Measurements from ENCODE around the gene ZDHHC14.

DNA sequence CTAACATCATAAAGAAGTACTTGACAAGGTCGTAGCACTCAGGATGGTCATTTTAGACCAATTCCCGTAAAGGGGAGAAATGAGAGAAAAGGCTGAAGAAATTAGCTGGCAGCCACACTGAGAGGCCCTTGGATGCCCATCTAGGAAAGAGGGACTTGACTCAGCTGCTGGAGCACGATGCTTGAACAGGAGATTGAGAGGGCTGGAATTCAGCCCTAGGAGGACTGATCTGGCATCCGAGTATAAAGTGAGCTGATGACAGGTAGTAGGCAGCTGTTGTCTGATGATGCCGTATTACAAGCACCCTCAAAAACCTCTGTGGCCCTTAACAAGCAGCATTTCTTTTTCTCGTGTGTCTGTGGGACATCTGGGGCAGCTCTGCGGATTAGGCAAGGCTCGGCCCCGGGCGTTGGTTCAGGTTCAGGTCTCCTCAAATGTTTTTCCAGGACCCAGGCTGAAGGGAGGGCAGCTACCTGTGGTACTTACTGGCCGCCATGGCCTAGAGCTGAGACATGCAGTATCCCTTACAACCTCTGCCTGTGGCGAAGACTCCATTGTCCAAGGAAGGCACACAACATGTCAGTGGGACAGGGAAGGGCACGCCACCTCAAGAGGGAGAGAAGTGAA, 222.4 kb downstream of the ZDHHC14 start:
- TF ChIP-seq POLR2AphosphoS5 (IDR thresholded peaks at IDR 0.05) = no peak
- TF ChIP-seq, protein P1, sequence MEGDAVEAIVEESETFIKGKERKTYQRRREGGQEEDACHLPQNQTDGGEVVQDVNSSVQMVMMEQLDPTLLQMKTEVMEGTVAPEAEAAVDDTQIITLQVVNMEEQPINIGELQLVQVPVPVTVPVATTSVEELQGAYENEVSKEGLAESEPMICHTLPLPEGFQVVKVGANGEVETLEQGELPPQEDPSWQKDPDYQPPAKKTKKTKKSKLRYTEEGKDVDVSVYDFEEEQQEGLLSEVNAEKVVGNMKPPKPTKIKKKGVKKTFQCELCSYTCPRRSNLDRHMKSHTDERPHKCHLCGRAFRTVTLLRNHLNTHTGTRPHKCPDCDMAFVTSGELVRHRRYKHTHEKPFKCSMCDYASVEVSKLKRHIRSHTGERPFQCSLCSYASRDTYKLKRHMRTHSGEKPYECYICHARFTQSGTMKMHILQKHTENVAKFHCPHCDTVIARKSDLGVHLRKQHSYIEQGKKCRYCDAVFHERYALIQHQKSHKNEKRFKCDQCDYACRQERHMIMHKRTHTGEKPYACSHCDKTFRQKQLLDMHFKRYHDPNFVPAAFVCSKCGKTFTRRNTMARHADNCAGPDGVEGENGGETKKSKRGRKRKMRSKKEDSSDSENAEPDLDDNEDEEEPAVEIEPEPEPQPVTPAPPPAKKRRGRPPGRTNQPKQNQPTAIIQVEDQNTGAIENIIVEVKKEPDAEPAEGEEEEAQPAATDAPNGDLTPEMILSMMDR (IDR thresholded peaks at IDR 0.05) = no peak
